Prostate gland (tissue), 2 donors: ENCODE data around the gene OTOF. TPM values are rescaled to one million over a fixed set of nuclear protein-coding genes. Genes with fewer than 3 reads are reported as not detected.

Source experiments
- DNase-seq: peaks from one replicate; pipeline ENCODE4 v3.0.0-alpha.2; 2019; ENCODE audit warnings: low spot score
- H3K27ac ChIP-seq, 2 donors: fragments of 200-600 bp; sonication (generic); 2 replicates each; pipeline ENCODE4 v1.5.1; 2017 to 2019
- H3K27me3 ChIP-seq: fragments of 200-600 bp; sonication (generic); replicated peaks from 2 replicates; pipeline ENCODE4 v1.5.1; 2019; ENCODE audit not compliant: insufficient read depth
- H3K36me3 ChIP-seq, 2 donors: fragments of 200-600 bp; sonication (generic); 1 replicate in 1 of 2; 2 replicates in 1 of 2; pipeline versions ENCODE4 v1.5.1 to v1.8.1; 2017 to 2019
- H3K4me1 ChIP-seq: fragments of 200-600 bp; sonication (generic); replicated peaks from 2 replicates; pipeline ENCODE4 v1.5.1; 2019
- H3K4me3 ChIP-seq, 2 donors: fragments of 200-600 bp; sonication (generic); 2 replicates each; pipeline ENCODE4 v1.5.1; 2017 to 2019
- H3K9me3 ChIP-seq: fragments of 200-600 bp; sonication (generic); 2 replicates; pipeline ENCODE4 v1.5.1; 2017
- POLR2A ChIP-seq: fragments of 450-650 bp; IDR thresholded peaks from one replicate; pipeline ENCODE4 v1.6.1; 2016; ENCODE audit warnings: antibody characterized with exemption, mild to moderate bottlenecking
- POLR2AphosphoS5 ChIP-seq: sonication (generic); formaldehyde crosslinking; IDR thresholded peaks from one replicate; pipeline ENCODE4 v1.6.1; 2017; ENCODE audit warnings: antibody characterized with exemption
- WGBS: methylation state at CpG from one replicate; pipeline ENCODE4 v1.1.5; 2018; 5-methylcytosine and 5-hydroxymethylcytosine counted together
- intact Hi-C: fragments of 100-400 bp; cut with DNase I; formaldehyde crosslinking; loops from one replicate; pipeline ENCODE4 v1.14.2; 2022
- total RNA-seq, 2 donors: library from RNA; depleted of rRNA; stranded (reverse); fragments of >200 nt; gene quantifications; one replicate each; pipeline ENCODE4 v1.1.0, GENCODE V29; 2016
- TF ChIP-seq, protein P1 (sequence below), 4 experiments: fragments of 200-600 bp in 2 of 4; fragments of 450-650 bp in 2 of 4; sonication (generic) in 2 of 4; IDR thresholded peaks; 1 replicate in 3 of 4; 2 replicates in 1 of 4; pipeline ENCODE4 v1.5.1; 2016 to 2019; ENCODE audit warnings: antibody characterized with exemption in 4 of 4, mild to moderate bottlenecking in 2 of 4, moderate library complexity in 2 of 4

OTOF gene
- total RNA-seq, 2 donors from 2014 or later: 0.68 TPM; not detected in 1

DNA sequence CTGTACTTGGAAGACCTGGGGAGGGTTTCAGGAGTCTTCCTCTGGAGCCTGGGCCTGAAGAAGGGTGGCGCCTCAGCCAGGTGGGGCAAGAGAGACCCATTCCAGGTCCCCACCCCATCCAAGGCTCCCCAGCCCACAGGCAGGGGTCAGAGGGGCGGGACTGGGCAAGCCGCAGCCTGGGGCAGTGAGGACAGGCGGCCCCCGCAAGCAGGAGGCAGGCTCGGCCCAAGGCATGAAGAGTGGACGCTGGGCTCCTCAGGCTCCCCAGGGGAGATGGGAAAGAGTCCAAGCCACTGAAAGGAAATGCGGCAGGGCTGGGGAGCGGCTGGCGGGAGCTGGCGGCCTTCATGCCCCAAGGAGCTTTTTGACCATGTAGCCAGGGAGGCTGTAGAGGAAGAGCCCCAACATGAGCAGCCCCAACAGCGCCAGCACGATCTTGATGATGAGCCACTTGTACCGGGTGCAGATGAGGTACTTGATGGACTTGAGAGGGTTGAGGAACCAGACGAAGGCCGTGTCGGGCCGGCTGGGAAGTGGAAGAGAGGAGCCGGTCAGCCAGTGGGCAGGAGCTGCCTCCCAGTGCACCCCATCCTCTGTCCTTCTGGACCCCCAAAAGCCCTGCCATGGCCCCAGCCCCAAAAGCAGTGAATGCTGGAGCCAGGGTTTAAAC, 20.1 kb downstream of the OTOF start:
- TF ChIP-seq POLR2A: no peak
- TF ChIP-seq, protein P1, sequence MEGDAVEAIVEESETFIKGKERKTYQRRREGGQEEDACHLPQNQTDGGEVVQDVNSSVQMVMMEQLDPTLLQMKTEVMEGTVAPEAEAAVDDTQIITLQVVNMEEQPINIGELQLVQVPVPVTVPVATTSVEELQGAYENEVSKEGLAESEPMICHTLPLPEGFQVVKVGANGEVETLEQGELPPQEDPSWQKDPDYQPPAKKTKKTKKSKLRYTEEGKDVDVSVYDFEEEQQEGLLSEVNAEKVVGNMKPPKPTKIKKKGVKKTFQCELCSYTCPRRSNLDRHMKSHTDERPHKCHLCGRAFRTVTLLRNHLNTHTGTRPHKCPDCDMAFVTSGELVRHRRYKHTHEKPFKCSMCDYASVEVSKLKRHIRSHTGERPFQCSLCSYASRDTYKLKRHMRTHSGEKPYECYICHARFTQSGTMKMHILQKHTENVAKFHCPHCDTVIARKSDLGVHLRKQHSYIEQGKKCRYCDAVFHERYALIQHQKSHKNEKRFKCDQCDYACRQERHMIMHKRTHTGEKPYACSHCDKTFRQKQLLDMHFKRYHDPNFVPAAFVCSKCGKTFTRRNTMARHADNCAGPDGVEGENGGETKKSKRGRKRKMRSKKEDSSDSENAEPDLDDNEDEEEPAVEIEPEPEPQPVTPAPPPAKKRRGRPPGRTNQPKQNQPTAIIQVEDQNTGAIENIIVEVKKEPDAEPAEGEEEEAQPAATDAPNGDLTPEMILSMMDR (IDR thresholded peaks at IDR 0.05): no peak
- TF ChIP-seq POLR2AphosphoS5: no peak
- H3K4me3 ChIP-seq: no peak overlapping the region
- intact Hi-C loops: no loop called here
- no peaks in the 10 kb centered on the region for H3K4me1 ChIP-seq
- 96% methylated on average over 19 of the region's 19 CpGs for WGBS
- H3K27ac ChIP-seq: no peak overlapping the region
- no peaks in the 10 kb centered on the region for H3K9me3 ChIP-seq
- no peaks in the 10 kb centered on the region for H3K27me3 ChIP-seq
- no peak for DNase-seq
- no peaks in the 10 kb centered on the region for H3K36me3 ChIP-seq

DNA sequence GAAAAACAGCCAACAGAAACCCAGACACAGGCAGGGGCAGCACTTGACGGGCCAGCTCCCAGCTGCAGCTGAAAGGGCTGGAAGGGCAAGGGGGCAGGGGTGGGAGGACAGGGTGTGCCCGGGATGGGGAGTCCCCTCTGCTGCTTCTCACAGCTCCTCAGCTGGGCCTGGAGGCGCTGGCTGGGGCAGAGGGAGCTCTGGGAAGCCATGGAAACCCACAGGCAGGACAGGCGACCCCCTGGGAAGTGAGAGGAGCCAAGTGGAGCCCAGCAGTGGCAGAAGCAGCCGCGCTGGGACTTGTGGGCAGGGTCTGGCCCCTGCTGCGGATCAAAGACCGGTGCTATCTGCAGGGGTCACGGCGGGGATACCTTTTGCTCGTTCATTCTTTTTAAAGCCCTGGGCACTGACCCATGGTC, 20.7 kb downstream of the OTOF start:
- Histone ChIP-seq H3K36me3 (no peaks in the 10 kb centered on the region), H3K27ac (no peak overlapping the region), H3K9me3 (no peaks in the 10 kb centered on the region), H3K27me3 (no peaks in the 10 kb centered on the region), H3K4me3 (no peak overlapping the region), H3K4me1 (no peaks in the 10 kb centered on the region)
- 68% methylated on average over 11 of the region's 11 CpGs for WGBS
- DNase-seq: no peak
- intact Hi-C loops: no loop called here
- TF ChIP-seq POLR2AphosphoS5 (no peak), POLR2A (no peak)
- TF ChIP-seq, protein P1 (IDR thresholded peaks at IDR 0.05): no peak

DNA sequence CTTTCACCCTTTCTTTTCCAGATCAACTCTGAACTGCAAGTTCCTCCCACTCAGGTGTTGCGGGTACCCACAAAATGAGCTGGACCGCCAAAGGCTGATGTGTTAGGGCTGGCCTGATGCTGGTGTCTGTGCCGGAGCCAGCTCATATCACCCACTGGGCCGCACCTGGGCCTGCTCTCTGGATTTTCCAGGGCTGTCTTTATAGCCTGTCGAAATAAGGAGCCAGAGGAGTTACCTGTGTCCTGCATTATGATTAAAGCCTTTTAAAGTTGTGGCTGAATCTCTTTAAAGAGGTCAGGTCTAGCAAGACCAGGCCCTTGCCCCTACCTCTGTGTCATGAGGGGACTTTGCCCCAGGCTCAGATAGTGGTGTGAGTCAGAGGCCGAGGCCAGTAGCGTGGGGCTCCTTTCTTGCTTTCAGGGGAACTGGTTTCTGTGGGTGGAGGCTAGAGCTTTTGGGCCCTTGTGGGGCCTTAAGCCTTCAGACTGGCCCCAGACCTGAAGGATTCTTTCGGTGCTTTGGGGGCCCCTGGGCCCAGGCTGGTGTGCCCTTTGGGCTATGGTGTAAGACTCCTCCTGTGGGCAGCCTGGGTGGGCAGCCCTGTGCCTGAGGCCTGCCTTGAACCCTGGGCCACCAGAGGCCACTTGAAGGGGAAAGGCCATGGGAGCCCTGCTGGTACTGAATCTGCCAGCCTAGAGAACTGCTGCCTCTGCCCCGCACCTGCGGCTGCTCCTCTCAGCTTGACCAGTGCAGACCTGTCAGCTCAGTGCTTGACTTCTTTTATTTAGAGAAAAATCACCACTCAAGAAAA, 21.3 kb downstream of the OTOF start:
- 94% methylated on average over 10 of the region's 10 CpGs for WGBS
- TF ChIP-seq, protein P1 (IDR thresholded peaks at IDR 0.05): no peak
- TF ChIP-seq POLR2A (no peak), POLR2AphosphoS5 (no peak)
- H3K27ac ChIP-seq: no peak overlapping the region
- H3K4me3 ChIP-seq: no peak overlapping the region
- no peaks in the 10 kb centered on the region for H3K9me3 ChIP-seq
- no peaks in the 10 kb centered on the region for H3K4me1 ChIP-seq
- no peaks in the 10 kb centered on the region for H3K36me3 ChIP-seq
- no peak for DNase-seq
- no peaks in the 10 kb centered on the region for H3K27me3 ChIP-seq
- intact Hi-C loops: no loop called here

DNA sequence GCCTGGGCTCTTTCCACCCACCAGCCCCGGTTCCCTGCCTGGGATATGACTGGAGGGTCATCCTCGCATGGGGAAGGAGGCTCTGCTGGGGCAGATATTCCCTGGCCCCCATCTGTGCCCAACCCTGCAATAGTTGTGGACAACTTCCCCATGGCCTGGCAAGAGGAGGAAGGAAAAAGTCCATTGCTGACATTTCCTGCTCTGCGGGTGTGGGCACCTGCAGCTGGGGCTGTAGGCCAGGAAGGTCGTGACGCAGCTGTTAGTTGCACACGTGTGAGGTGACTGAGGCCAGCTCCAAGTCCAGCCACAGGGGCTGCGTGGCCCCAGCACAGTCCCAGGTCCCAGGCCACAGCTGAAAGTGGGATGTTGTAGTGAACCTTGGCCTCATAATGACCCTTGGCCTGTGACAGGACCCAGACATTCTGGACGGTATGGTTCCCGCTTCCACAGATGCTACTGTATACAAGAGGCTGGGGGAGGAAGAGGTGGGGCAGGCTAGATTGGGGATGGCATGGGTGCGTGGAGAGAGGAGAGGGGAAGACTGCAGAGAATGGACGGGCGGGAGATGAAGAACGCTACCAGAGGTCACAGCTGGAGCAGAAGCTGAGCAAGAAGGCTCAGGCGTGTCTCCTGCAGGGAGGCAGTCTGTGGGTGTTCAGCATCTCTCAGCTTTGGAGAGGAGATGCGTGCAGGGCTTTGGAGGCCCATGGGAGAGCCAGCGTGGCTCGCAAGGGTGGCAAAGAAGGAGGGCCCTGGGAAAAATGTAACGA, 22.1 kb downstream of the OTOF start:
- H3K9me3 ChIP-seq: no peaks in the 10 kb centered on the region
- H3K27ac ChIP-seq: no peak overlapping the region
- H3K36me3 ChIP-seq: no peaks in the 10 kb centered on the region
- H3K4me3 ChIP-seq: no peak overlapping the region
- no peak for DNase-seq
- WGBS: 90% methylated on average over 14 of the region's 18 CpGs
- intact Hi-C loops: no loop called here
- TF ChIP-seq, protein P1 (IDR thresholded peaks at IDR 0.05): no peak
- no peak for TF ChIP-seq POLR2AphosphoS5
- no peak for TF ChIP-seq POLR2A
- H3K4me1 ChIP-seq: no peaks in the 10 kb centered on the region
- H3K27me3 ChIP-seq: no peaks in the 10 kb centered on the region
